Uterus (tissue), 4 donors: ENCODE measurements around the gene SRRT. TPM values are rescaled to one million over a fixed set of nuclear protein-coding genes. Genes with fewer than 3 reads are reported as not detected.
"Not testable (repeated sequence)": the region's sequence is repeated elsewhere in the genome, so short reads cannot be mapped to it uniquely, and the experiment has no call there.

Experiments
- DNase-seq, 2 donors: peaks; one replicate each; pipeline ENCODE4 v3.0.0-alpha.2; 2019 to 2020
- H3K27ac ChIP-seq, 2 donors: fragments of 200-600 bp; sonication (generic); 1 replicate in 1 of 2; 2 replicates in 1 of 2; pipeline ENCODE4 v1.5.1; 2016 to 2018
- H3K27me3 ChIP-seq, 2 donors: fragments of 200-600 bp; sonication (generic); one replicate each; pipeline ENCODE4 v1.5.1; 2018 to 2019; ENCODE audit warnings: control low read depth in 1 of 2
- H3K36me3 ChIP-seq, 2 donors: fragments of 200-600 bp; sonication (generic); one replicate each; pipeline ENCODE4 v1.5.1; 2019; ENCODE audit warnings: control low read depth in 1 of 2
- H3K4me1 ChIP-seq, 2 donors: fragments of 200-600 bp; sonication (generic); one replicate each; pipeline ENCODE4 v1.5.1; 2018 to 2019; ENCODE audit warnings: control low read depth in 1 of 2
- H3K4me3 ChIP-seq, 2 donors: fragments of 200-600 bp; sonication (generic); 1 replicate in 1 of 2; 2 replicates in 1 of 2; pipeline ENCODE4 v1.5.1; 2018 to 2019; ENCODE audit warnings: mild to moderate bottlenecking in 1 of 2
- H3K9me3 ChIP-seq, 2 donors: fragments of 200-600 bp; sonication (generic); one replicate each; pipeline ENCODE4 v1.5.1; 2019; ENCODE audit warnings: control low read depth in 1 of 2
- CTCF ChIP-seq, 4 experiments: fragments of 200-600 bp in 2 of 4; fragments of 450-650 bp in 2 of 4; sonication (generic) in 2 of 4; IDR thresholded peaks; one replicate each; pipeline ENCODE4 v1.5.1; 2016 to 2019; ENCODE audit warnings: antibody characterized with exemption in 4 of 4, mild to moderate bottlenecking in 2 of 4, moderate library complexity in 1 of 4
- POLR2A ChIP-seq, 2 donors: fragments of 450-650 bp; IDR thresholded peaks; one replicate each; pipeline ENCODE4 v1.6.1; 2016; ENCODE audit warnings: antibody characterized with exemption in 2 of 2, mild to moderate bottlenecking in 1 of 2, moderate library complexity in 1 of 2
- intact Hi-C: fragments of 100-400 bp; cut with DNase I; formaldehyde crosslinking; loops from one replicate; pipeline ENCODE4 v1.15.1; 2023; ENCODE audit warnings: low total_unique reads
- total RNA-seq, 4 donors: library from RNA; depleted of rRNA in 3 of 4; stranded (reverse); fragments of >200 nt in 3 of 4; gene quantifications; one replicate each; pipeline versions ENCODE4 v1.1.0 to v1.2.4, GENCODE V29; 2014 to 2023
- donor health status: DM: yes; HTN: yes; CAD: no.

The SRRT gene
- total RNA-seq, 4 donors from 2014 or later, result 17.1 to 185 (median 41.1) TPM

DNA sequence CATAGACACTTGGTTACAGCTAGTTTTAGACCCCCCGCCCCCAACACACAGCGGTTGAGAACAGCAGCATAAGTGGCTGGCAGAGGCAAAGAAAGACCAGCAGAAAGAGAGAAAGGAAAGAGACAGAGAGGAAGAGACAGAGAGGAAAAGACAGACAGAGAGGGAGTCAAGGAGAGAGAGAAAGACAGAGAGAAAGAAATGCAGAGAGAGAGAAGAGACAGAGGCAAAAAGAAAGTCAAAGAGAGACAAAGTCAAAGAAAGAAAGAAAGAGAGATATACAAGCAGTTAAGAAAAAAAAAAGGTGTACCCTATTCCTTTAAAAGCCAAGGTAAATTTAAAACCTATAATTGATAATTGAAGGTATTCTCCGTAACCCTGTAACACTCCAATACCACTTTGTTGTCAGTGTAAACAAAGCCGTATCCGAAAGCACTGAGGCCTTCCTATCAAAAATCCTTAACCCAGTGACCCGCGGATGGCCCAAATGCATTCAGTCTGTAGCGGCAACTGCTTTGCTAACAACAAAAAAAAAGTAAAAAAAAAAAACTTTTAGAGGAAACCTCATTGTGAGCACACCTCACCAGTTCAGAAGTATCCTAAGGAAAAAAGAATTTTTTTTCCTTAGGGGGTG is 34.3 kb upstream of the SRRT start:
- peaks cover 0 to 6% of the 10 kb centered on the region in 2 donors for H3K4me1 ChIP-seq
- H3K4me3 ChIP-seq, result no peak overlapping the region
- intact Hi-C loops, result no loop called here
- no peak for TF ChIP-seq CTCF (IDR thresholded peaks at IDR 0.05)
- TF ChIP-seq POLR2A (IDR thresholded peaks at IDR 0.05), result no peak
- H3K27me3 ChIP-seq, result no peaks in the 10 kb centered on the region
- no peak for DNase-seq
- no peak overlapping the region for H3K27ac ChIP-seq
- no peaks in the 10 kb centered on the region for H3K36me3 ChIP-seq
- H3K9me3 ChIP-seq, result no peaks in the 10 kb centered on the region

- H3K4me1 ChIP-seq, result no peaks in the 10 kb centered on the region
- no peak overlapping the region for H3K27ac ChIP-seq
- DNase-seq, result no peak
- intact Hi-C loops, result no loop called here
- no peaks in the 10 kb centered on the region for H3K27me3 ChIP-seq
- no peak for TF ChIP-seq CTCF (IDR thresholded peaks at IDR 0.05)
- no peak for TF ChIP-seq POLR2A (IDR thresholded peaks at IDR 0.05)
- no peak overlapping the region for H3K4me3 ChIP-seq
- H3K36me3 ChIP-seq, result no peaks in the 10 kb centered on the region
- no peaks in the 10 kb centered on the region for H3K9me3 ChIP-seq
These were observed 27.5 kb upstream of the SRRT start for GRCh38 chr7:100847360-100847759.

DNA sequence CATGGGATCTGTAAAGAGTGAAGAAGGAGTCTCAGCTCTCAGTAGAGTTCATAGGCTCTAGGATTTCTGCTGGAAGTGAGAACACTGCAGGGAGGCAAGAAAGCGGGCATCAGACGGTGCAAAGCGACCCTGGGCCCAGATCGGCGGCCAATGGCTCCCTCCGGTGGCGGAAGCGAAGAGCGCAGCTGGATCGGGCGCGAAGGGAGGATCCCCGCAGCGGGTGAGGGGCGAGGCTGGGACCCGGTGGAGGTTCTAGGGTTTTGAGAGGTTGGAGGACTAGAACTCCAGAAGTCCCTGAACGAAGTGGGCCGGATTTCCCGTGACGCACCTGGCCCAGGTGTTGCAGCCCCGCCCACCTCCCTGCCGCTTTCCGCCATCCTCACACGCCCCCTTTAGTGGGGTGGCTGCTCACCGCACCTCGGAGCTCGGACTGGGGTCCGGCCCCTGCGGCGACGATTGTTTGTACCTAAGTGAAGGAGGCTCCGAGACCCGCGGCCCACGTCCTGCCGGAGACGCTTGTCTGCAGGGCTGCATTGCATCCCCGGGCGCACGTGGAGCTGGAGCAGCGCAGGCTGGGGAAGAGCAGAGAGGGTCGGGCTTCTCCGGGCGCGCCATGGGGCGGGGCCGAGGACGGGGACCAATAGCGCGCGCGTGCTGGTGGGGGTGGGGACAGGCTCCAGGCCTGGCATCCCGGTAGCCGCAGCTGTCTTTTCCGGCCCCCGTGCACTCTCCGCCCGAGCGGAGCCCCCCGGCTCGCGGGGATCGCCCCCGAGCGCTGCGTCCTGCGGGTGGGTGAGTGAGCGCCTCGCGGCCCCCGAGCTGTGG is 22.6 kb upstream of the SRRT start, which contains the start of gene SLC12A9:
Gene SLC12A9 (plus strand): TSS at position 666 of the 825 bp plus-strand sequence. CDS start 1,485 bp downstream, outside the sequence.
- Histone ChIP-seq H3K27me3 (no peaks in the 10 kb centered on the region), H3K9me3 (no peaks in the 10 kb centered on the region), H3K27ac (peak within 1 kb of the TSS; percentile 43 to 78), H3K4me3 (peak within 1 kb of the TSS; percentile 62 to 66), H3K4me1 (no peaks in the 10 kb centered on the region), H3K36me3 (no peaks in the 10 kb centered on the region)
- intact Hi-C loops, result loop anchor here (5.0 kb wide), 1 partner anchor 130 kb away; the partner anchor contains the start of gene EPO
- TF ChIP-seq POLR2A (IDR thresholded peaks at IDR 0.05), result peak; percentile 29 to 38
- TF ChIP-seq CTCF (IDR thresholded peaks at IDR 0.05), result peak; percentile 90 to 97 (median 96)
- DNase-seq, result peak; percentile 88 to 91

- H3K4me3 ChIP-seq, result no peak overlapping the region
- no peak for TF ChIP-seq CTCF (IDR thresholded peaks at IDR 0.05)
- no peak for TF ChIP-seq POLR2A (IDR thresholded peaks at IDR 0.05)
- no peak overlapping the region for H3K27ac ChIP-seq
- H3K27me3 ChIP-seq, result no peaks in the 10 kb centered on the region
- H3K9me3 ChIP-seq, result no peaks in the 10 kb centered on the region
- H3K36me3 ChIP-seq, result no peaks in the 10 kb centered on the region
- no peaks in the 10 kb centered on the region for H3K4me1 ChIP-seq
- intact Hi-C loops, result loop anchor here (5.0 kb wide), 1 partner anchor 132 kb away; the partner anchor contains the start of gene EPO
- no peak for DNase-seq
These were observed 20.6 kb upstream of the SRRT start for GRCh38 chr7:100854146-100854895.

DNA sequence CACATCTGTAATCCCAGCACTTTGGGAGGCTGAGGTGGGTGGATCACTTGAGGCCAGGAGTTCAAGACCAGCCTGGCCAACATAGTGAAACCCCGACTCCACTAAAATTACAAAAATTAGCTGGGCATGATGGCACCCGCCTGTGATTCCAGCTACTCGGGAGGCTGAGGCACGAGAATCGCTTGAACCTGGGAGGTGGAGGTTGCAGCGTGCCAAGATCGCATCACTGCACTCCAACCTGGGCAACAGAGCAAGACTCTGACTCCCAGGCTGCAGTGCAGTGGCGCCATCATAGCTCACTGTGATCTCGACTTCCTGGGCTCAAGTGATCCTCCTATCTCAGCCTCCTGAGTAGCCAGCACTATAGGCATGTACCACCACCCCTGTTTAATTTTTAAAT is 20.0 kb upstream of the SRRT start:
- not testable (repeated sequence) for DNase-seq, H3K9me3 ChIP-seq, H3K4me1 ChIP-seq, H3K27me3 ChIP-seq, H3K27ac ChIP-seq, H3K36me3 ChIP-seq, H3K4me3 ChIP-seq
- intact Hi-C loops, result loop anchor here (5.0 kb wide), 1 partner anchor 133 kb away; the partner anchor contains the start of gene EPO
